Suppressor macrophage treated with lipopolysaccharide for 4 hours (primary cell): ENCODE measurements around the gene RNU1-1.
"Not testable (repeated sequence)": the region's sequence is repeated elsewhere in the genome, so short reads cannot be mapped to it uniquely, and the experiment has no call there.

Experiments
- DNase-seq: peaks from one replicate; pipeline ENCODE4 v3.0.0-alpha.2; 2020

The RNU1-1 gene

GRCh38 chr1:16514107-16515055 lies at the start of gene RNU1-1:
RNU1-1 (minus strand) TSS chr1:16514285.
- peak; percentile 55 for DNase-seq

GRCh38 chr1:16561035-16561434 lies 47.0 kb upstream of the RNU1-1 start:
- DNase-seq: not testable (repeated sequence)

GRCh38 chr1:16560498-16560897 lies 46.4 kb upstream of the RNU1-1 start:
- DNase-seq: not testable (repeated sequence)

GRCh38 chr1:16559688-16560087 lies 45.6 kb upstream of the RNU1-1 start:
- DNase-seq: not testable (repeated sequence)

GRCh38 chr1:16557034-16557433 lies 42.9 kb upstream of the RNU1-1 start:
- DNase-seq: not testable (repeated sequence)

GRCh38 chr1:16553244-16553643 lies 39.2 kb upstream of the RNU1-1 start:
- DNase-seq: not testable (repeated sequence)

GRCh38 chr1:16550212-16550918 lies 36.3 kb upstream of the RNU1-1 start:
- DNase-seq: not testable (repeated sequence)

GRCh38 chr1:16549545-16549944 lies 35.5 kb upstream of the RNU1-1 start:
- not testable (repeated sequence) for DNase-seq

GRCh38 chr1:16547502-16548241 lies 33.6 kb upstream of the RNU1-1 start:
- not testable (repeated sequence) for DNase-seq

- not testable (repeated sequence) for DNase-seq
Measured at GRCh38 chr1:16545682-16546095, 31.6 kb upstream of the RNU1-1 start.

GRCh38 chr1:16540421-16540893 lies 26.4 kb upstream of the RNU1-1 start:
- peak; percentile 3 for DNase-seq

GRCh38 chr1:16537528-16537927 lies 23.4 kb upstream of the RNU1-1 start:
- not testable (repeated sequence) for DNase-seq

GRCh38 chr1:16536796-16537195 lies 22.7 kb upstream of the RNU1-1 start:
- not testable (repeated sequence) for DNase-seq

- DNase-seq: not testable (repeated sequence)
Measured at GRCh38 chr1:16535898-16536297, 21.8 kb upstream of the RNU1-1 start.

GRCh38 chr1:16535487-16535886 lies 21.4 kb upstream of the RNU1-1 start:
- DNase-seq: not testable (repeated sequence)

GRCh38 chr1:16534829-16535456 lies 20.9 kb upstream of the RNU1-1 start:
- not testable (repeated sequence) for DNase-seq

GRCh38 chr1:16534239-16534828 lies 20.2 kb upstream of the RNU1-1 start:
- not testable (repeated sequence) for DNase-seq

- DNase-seq: not testable (repeated sequence)
Measured at GRCh38 chr1:16532235-16532991, 18.3 kb upstream of the RNU1-1 start.

- DNase-seq: not testable (repeated sequence)
Measured at GRCh38 chr1:16528338-16528737, 14.3 kb upstream of the RNU1-1 start.

GRCh38 chr1:16525769-16526168 lies 11.7 kb upstream of the RNU1-1 start:
- DNase-seq: not testable (repeated sequence)

- not testable (repeated sequence) for DNase-seq
Measured at GRCh38 chr1:16521679-16522078, 7.6 kb upstream of the RNU1-1 start.
